OCI-LY1 (cell line): ENCODE measurements around the gene ZC3H11A.

Source experiments
- H2AFZ ChIP-seq: fragments of 200-600 bp; sonication (generic), shearing (Covaris generic); 2 replicates; pipeline ENCODE4 v1.6.0; 2014; ENCODE audit warnings: antibody characterized with exemption, mild to moderate bottlenecking, low read length
- H3F3A ChIP-seq: fragments of 200-600 bp; sonication (generic), shearing (Covaris generic); 2 replicates; pipeline ENCODE4 v1.6.0; 2014; ENCODE audit warnings: mild to moderate bottlenecking, antibody characterized with exemption, low read length, moderate library complexity; ENCODE audit not compliant: insufficient read depth
- H3K27ac ChIP-seq: fragments of 200-600 bp; sonication (generic); 2 replicates; pipeline ENCODE4 v1.5.1; 2014; ENCODE audit warnings: low read length, mixed run types, mild to moderate bottlenecking, low read depth; ENCODE audit not compliant: poor library complexity, severe bottlenecking
- H3K27me3 ChIP-seq: fragments of 200-600 bp; sonication (generic); 2 replicates; pipeline ENCODE4 v1.6.0; 2014; ENCODE audit warnings: antibody characterized with exemption, mild to moderate bottlenecking, low read length, moderate library complexity; ENCODE audit not compliant: insufficient read depth
- H3K36me3 ChIP-seq: fragments of 200-600 bp; sonication (generic); 2 replicates; pipeline ENCODE4 v1.6.1; 2014; ENCODE audit warnings: mild to moderate bottlenecking, antibody characterized with exemption, low read length, moderate library complexity, mixed read lengths; ENCODE audit not compliant: insufficient read depth
- H3K4me1 ChIP-seq: fragments of 200-600 bp; sonication (generic); 2 replicates; pipeline ENCODE4 v1.5.1; 2014; ENCODE audit warnings: mild to moderate bottlenecking, low read length, moderate library complexity; ENCODE audit not compliant: insufficient read depth, severe bottlenecking
- H3K4me2 ChIP-seq: fragments of 200-600 bp; sonication (generic), shearing (Covaris generic); 2 replicates; pipeline ENCODE4 v1.6.1; 2014; ENCODE audit warnings: low read length
- H3K4me3 ChIP-seq: fragments of 200-600 bp; sonication (generic); 2 replicates; pipeline ENCODE4 v1.5.1; 2014; ENCODE audit warnings: low read length, low read depth, mild to moderate bottlenecking, mixed read lengths; ENCODE audit not compliant: poor library complexity, severe bottlenecking
- H3K79me2 ChIP-seq: fragments of 200-600 bp; shearing (Covaris generic); 2 replicates; pipeline ENCODE4 v1.6.1; 2016; ENCODE audit warnings: mixed run types, low read length, mixed read lengths; ENCODE audit not compliant: insufficient read depth
- H3K9ac ChIP-seq: fragments of 200-600 bp; sonication (generic), shearing (Covaris generic); 2 replicates; pipeline ENCODE4 v1.6.1; 2014; ENCODE audit warnings: mild to moderate bottlenecking, low read length, mixed read lengths
- H3K9me2 ChIP-seq: fragments of 200-600 bp; sonication (generic), shearing (Covaris generic); 2 replicates; pipeline ENCODE4 v1.6.1; 2014; ENCODE audit warnings: low read depth, mild to moderate bottlenecking, low read length, mixed read lengths
- H3K9me3 ChIP-seq: fragments of 200-600 bp; shearing (Covaris generic); 2 replicates; pipeline ENCODE4 v1.6.1; 2014; ENCODE audit warnings: low read length, mixed read lengths
- H4K20me1 ChIP-seq: fragments of 200-600 bp; sonication (generic), shearing (Covaris generic); 2 replicates; pipeline ENCODE4 v1.6.0; 2016; ENCODE audit warnings: mild to moderate bottlenecking, low read length; ENCODE audit not compliant: insufficient read depth
- CTCF ChIP-seq: fragments of 200-600 bp; sonication (generic), shearing (Covaris generic); IDR thresholded peaks from 2 replicates; pipeline ENCODE4 v1.5.1; 2017; ENCODE audit warnings: mild to moderate bottlenecking, antibody characterized with exemption, low read length, moderate library complexity, mixed read lengths
- EZH2 ChIP-seq: fragments of 200-600 bp; sonication (generic), shearing (Covaris generic); IDR thresholded peaks from 2 replicates; pipeline ENCODE4 v1.8.0; 2017; ENCODE audit warnings: borderline replicate concordance, mixed run types, mild to moderate bottlenecking, antibody characterized with exemption, low read length, moderate library complexity, mixed read lengths

Gene ZC3H11A

GRCh38 chr1:203843435-203843834, 48.0 kb downstream of the ZC3H11A start:
- H3K9ac ChIP-seq, result no peak overlapping the region
- peaks cover 78% of the 10 kb centered on the region for H3K36me3 ChIP-seq
- TF ChIP-seq EZH2 (no peak), CTCF (no peak)

More at GRCh38 chr1:203843435-203843834, 48.0 kb downstream of the ZC3H11A start:
- Histone ChIP-seq H3K27me3 (no peaks in the 10 kb centered on the region), H4K20me1 (no peaks in the 10 kb centered on the region), H2AFZ (no peak overlapping the region), H3K79me2 (no peaks in the 10 kb centered on the region), H3K4me1 (no peaks in the 10 kb centered on the region), H3K9me2 (no peaks in the 10 kb centered on the region), H3F3A (no peaks in the 10 kb centered on the region), H3K4me2 (no peak overlapping the region), H3K4me3 (no peak overlapping the region), H3K27ac (no peak overlapping the region), H3K9me3 (no peaks in the 10 kb centered on the region)
